Right lung (tissue), 5 donors: ENCODE data around the gene ETS1. TPM values are rescaled to one million over a fixed set of nuclear protein-coding genes. Genes with fewer than 3 reads are reported as not detected.

Experiments used
- DNase-seq, 2 donors: peaks; one replicate each; pipeline ENCODE4 v3.0.0-alpha.2; 2013
- polyA plus RNA-seq, 5 donors: library from polyadenylated mRNA; unstranded; fragments of 120-200 nt; gene quantifications; one replicate each; pipeline versions ENCODE4 v1.2.1 to v1.2.3, GENCODE V29; 2013; ENCODE audit warnings: inconsistent platforms in 1 of 5, low replicate concordance in 1 of 5; ENCODE audit not compliant: insufficient read length in 5 of 5, insufficient read depth in 1 of 5

Gene ETS1
- polyA plus RNA-seq, 5 donors, result 111 to 141 (median 125) TPM

DNA sequence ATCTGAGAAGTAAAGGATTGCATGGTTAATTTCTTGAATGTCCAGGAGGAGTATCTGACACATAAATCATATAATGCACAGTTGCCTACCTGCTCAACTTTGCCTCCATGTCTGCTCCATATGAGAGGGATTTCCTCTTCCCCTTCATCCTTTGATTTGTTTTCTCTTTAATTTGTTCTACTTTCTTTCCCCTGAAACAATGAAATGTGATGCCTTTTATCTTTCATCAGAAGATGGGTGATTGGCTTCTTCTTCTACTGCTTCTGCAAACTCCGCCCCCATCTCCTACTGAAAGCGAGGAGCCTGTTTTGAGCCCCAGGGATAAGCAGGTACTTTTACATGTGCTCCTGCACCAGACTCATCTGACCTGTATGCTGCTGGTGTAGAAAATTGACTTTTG is 9.9 kb upstream of the ETS1 start:
- DNase-seq, result no peak

DNA sequence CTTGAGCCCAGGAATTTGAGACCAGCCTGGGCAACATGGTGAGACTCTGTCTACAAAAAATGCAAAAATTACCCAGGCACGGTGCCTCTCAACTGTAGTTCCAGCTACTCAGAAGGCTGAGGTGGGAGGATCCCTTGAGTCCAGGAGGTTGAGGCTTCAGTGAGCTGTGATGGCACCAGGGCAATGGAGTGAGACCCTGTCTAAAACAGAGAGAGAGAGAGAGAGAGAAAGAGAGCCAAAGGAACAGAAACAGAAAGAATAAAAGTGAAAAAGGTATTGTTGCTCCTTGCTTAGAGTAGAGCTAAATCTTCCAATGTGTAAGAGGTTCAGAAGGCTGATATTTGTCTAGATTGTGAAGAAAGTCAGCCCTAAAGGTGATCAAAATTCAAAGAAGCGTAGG is 8.9 kb upstream of the ETS1 start:
- no peak for DNase-seq

DNA sequence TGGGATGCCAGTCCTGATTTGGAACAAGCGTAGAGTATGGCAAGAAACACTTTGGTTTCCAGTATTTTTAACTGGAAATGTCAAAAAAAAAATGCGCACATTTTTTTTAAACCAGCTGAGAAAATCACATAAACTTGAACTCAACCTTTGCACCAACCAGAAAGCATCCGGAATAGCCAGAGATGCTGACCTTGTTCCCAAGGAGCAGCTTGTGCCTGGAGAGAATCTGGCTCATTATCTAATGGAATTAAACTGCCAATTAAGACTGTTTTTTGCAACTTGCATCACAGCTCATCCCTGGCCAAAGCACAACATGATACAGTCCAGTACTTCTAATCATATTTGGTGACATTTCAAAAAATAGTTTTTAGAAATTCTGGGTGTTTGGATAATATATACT is 8.4 kb upstream of the ETS1 start:
- no peak for DNase-seq

DNA sequence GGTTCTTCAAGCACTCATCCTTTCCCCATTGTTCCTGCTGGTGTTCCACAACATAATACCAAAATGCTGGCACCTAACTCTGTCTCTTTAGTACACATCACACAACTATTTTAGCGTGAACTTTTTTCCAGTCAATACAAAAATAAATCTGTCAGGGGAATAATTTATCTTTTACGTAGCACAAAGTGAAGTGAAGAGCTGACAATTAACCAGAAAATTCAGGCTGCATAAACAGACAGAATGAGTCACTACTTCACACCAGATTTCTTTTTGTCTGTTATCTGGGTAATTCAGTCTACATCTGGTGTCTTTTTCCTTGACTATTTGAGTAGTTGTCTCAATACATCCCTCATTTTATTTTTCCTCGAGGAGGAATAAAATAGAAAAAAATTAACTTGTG is 7.9 kb upstream of the ETS1 start:
- no peak for DNase-seq

DNA sequence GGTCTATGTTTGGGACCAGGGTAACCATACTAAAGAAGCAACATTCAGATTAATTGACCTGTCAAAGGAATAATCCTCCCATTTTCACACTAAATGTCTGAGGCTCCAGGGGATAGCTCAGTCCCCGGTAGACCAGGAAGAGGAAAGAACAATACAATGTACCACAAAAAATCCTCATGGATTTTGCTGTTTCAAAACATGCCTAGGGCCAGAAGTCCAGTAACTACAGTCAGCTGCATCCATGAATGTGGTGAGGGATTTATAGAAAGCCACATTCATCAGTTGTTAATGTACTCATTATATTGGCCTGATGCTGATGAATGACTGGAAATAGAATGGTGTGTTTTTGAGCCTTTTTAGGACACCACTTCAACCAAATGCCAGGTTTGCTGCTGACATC is 6.9 kb upstream of the ETS1 start:
- DNase-seq, result no peak

DNA sequence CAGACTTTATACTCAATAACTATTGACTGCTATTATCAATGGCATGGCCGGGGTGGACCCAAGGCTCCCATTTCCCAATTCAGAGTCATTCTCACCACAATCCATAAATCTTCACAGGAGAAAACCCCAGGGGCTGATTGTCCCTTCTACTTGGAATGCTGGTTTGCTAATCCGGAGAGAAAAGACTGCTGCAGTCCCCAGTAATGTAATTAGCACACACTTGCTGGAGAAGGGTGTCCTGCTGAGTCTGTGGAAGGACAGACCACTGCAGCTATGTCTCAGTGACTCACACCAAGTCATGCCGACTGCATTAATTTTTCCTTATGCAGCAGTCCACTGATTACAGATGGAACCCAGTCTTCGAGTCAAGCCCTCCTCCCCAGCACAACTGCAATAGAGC is 5.9 kb upstream of the ETS1 start:
- no peak for DNase-seq

DNA sequence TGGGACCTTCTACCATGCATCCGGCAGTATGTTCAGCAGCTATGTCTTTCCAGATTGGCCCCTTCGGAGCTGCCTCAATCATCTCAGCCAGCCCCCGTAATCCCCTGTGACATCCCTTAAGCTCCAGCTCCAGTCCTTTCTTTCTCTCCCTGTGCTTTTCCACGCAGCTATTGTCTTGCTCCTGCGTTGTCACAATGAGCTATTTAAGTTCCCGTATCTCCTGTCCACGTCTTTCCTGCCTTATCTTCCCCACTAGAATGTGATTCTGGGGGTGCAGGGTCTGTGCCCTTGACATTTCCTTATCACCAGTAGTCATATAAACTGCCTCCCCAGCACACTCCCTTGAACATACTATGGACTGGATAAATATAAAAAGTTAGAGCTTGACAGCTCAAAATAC is 5.1 kb upstream of the ETS1 start:
- DNase-seq, result no peak

DNA sequence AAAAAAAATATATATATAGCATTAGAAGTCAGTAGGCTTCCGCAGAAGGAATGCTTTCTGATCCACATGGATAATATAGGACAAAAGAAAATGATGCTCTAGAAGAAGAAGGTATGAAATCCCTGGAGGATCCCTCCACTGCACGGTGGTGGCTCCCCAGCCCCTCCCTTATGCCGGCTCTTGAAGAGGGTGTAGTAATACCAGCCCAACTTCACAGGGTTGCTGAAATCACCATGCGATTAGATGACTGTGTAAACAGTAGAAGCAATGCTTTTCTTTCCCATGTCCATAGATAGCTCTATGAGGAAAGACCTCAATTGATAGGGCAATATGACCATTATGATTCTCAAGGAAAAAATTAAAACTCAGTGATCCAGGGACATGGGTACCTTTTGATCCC is 3.2 kb upstream of the ETS1 start:
- DNase-seq, result no peak

DNA sequence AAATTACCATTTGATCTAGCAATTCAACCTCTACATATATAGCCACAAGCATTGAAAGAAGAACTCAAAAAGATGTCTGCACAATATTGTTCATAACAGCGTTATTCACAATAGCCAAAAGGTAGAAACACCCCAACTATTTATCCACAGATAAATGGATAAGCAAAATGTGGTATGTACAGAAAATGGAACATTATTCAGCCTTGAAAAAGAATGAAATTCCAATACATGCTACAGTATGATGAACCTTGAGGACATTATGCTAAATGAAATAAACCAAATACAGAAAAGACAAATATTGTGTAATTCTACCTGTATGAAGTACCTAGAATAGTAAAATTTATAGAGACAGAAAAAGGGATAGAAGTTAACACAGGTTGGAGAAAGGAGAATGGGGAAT is 2.6 kb upstream of the ETS1 start:
- DNase-seq, result no peak

DNA sequence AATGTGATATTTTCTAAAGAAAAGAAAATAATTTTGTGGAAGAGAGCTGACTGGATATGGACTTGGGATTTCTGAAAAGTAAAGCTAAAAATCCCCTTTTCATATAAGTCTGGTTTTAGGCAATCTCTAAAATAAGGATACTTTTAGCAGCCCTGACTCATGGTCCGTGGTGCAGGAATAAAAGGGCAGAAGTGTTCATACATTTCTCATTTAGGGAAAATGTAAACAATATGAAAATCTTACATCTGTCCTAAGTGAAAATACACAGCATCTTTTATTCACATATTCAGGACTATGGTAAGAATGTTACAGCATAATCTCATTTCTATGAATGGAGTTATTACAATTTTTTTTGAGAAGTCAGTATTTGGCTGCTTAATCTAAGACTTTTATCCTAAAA is 735 bp upstream of the ETS1 start:
- DNase-seq, result no peak

DNA sequence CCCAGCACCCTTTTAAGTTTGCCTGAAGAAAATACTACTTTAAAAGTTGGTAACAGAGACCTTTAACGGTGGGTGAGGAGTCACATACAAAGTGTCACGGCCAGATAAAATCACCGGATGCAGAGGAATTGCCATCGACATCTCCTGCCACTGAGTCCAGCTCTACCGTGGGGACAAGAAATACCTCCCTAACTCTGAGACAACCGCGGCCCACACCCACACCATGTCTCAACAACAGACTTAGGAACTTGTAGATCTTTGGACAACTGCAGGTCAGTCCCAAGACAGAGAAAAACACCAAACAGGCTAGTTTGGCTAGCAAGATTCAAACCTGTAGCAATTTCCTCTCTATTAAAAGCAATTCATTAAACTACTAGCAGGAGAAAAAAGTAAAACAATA is 669 bp downstream of the ETS1 start:
- no peak for DNase-seq

DNA sequence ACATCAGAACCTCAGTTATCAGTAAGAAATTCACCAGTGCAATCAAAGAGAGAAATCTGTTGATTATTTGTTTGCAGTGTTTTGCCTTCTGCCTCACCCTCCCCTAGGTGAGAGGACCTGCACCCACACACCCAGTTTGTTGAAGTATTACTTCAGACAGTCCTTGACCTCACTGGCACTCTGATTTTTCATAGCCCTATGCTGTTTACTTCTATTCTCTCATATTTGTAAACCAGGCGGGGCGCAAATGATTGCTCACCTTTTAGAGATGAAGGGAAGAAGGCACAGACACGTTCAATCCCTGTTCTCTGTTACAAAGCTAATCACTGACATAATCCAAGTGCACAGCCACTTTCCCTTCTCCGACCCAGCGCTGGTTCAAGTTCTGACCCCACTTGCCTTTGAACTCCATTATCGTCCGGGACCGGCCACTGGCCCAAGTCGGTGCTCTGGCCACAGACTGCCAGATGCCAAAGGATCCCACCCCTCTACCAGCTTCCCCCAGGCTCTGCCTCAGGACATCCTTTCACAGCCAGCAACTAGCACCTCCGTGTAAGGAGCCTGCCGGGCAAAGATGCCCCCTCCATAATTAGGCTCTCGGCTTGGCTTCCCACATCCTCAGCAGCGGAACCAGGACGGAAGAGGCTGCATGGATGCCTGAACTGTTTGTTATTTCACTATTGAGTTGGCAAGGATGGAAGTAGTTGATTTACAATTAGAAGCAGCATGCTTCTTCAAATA is 1.7 kb downstream of the ETS1 start:
- DNase-seq, result no peak

DNA sequence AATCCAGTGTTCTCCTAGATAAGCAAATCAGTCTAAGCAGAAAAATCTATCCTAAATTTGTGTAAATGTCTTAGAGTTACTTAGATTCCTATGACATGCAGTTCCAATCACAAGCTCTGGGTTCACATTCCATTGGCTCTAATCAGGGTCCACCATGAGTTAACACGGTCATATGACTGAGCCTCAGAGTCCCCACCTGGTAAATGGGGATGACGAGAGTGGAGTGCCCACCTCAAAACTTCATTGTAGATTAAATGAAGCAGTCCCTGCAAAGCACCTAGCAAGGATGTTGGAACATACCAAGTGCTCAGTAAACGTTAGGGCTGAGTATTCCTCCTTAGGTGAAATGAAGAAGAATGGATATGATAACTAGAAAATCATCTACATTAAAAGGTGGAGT is 3.1 kb downstream of the ETS1 start:
- DNase-seq, result no peak

DNA sequence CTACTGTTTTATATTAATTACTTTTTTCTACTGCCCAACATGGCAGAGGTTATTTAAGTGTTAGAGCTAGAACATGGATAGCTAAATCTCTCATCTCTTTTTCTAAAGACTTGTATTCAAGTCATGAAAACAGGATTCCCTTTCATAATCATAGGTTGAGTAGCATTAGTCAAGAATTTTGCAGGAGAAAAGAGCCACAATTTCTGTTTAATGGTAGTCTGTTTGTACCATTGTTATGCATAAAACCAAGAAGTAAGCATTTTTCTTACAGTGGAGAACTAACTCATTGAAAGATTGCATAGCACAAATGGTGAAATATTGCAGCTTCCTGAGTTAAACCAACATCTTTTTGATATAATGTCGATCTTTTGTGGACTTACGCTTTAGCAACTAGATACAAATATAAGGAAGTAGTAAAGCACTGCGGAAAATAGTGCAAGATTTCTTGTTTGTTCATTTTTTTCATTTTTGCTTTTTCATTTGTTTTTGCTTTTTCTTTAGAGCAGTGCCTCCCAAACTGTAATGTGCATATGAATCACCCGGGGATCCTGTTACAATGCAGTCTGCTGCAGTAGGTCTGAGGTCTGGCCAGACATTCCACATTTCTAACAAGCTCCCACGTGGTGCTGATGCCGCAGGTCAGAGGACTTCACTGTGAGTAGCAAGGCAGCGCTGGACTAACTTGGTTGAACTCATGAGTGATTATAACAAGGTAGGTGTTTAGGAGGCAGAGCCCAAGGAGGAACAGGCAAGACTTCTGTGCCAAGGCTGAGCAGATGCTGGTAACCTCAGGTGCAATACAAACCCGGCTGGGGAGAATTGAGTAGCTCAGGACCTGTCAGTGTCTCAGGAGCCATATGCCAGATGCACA is 4.6 kb downstream of the ETS1 start:
- no peak for DNase-seq

DNA sequence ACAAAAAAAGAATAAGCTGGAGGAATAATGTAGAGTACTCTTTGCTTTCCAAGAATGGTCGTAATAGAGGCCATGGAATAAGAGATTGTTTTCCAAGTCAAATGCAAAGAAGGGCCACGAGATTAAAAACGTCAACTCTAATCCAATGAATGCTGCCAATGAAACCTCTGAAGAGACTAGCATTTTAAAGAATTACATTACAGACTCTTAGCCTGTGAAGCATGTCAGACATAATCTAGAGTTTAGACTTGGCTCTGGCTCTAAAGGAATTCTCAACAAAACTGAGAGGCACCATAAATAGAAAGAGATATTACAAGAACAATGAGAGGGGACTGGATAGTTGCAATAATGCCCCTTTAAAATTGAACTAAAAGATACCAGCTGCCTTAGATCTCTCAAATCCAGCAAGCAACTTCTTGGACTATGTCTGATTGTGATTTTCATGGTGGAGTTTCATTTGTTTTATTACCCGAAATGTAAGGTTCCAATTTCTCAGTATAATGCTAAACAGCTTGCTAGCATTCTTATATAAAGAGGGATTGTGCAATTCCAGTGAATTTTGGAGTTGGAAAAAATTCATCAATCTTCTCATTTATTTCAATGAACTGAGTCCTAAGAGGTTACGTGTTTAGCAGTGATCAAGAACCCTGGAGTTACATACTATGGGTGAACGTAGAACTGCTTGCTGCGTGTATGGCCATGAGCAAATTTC is 5.6 kb downstream of the ETS1 start:
- no peak for DNase-seq

DNA sequence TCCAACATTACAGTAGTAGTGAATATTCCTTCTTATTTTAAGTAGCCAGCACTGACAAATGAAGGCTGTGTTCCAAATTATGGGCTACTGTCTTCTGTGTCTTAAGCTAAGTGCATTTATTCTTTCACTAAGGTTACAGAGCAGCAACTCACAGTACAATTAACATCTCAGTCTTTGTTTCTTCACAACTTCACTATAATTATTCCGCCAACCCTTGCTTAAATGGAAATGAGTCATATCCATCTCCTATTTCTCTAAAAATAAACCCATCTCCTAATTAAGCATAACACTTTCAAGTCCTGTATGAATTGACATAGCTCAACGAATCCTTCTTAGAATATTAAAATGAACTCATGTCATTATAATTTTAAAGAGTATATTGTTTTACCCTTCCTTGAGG is 6.7 kb downstream of the ETS1 start:
- no peak for DNase-seq

DNA sequence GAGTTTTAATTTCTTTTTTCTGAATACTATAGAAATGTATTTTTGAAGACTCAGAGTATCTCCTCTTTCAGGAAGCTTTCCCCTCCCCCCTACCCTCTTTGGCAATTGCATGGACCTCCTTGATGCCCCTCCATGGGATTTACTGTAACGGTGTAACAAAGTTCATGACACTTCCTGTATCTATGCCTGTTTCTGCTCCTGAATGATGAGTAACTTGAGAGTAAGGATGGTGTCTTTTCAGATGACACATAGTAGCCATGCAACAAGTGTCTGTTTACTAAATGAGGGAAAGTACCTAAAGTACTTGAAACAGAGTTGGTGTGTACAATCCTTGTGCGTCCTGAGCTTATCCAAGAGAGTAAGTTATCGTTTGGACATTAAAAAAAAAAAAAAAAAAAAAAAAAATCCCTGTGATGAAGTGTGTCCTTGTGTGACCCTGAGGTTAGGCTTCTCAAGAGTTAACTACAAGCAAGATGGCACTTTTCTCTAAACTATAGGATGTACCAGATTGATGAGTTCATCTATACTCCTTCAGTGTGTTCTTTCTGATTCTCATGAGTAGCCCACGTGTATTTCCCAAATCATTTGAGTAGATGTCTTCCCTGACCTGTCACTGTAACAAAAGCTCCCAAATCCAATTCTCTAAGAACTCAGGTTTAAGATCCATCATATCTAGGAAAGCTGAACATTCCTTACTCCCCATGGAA is 7.4 kb downstream of the ETS1 start:
- no peak for DNase-seq

DNA sequence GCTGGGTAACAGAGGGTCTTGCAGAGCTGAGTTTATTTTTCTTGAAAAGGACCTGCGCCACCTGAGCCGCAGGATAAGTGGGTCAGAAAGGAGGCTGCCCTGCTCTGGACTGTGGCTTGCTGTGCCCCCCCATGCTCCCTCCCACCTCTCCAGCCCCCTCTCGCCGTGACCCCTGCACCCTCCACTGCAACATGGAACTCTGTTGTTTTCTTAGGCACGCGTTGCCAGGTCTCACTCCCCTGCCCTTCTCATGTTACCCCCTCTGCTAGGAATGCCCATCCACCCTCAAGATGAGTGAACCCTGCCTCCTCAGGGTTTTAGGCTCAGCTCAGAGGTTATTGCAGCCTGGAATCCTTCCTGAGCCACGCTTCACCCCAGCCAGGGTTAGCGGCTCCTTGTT is 10.8 kb downstream of the ETS1 start:
- no peak for DNase-seq

DNA sequence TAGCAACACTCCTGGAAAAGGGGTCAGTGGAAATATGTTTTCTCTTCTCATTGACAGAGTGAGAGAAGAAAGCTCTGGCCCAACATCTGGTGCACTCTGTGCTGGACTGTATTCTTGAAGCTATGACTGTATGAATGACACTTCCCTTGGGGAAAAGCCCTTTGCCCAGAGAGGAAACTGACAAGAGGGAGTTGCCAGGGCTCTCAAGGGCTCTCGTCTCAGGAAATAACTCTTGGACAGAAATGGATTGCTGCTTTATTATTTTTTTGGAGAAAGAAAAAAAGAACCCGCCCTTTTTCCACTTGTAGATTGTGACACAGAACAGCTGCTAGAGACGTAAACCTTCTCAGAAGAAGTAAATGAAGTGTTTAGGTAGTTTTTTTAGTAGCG is 11.4 kb downstream of the ETS1 start:
- DNase-seq, result peak; percentile 69 to 72

DNA sequence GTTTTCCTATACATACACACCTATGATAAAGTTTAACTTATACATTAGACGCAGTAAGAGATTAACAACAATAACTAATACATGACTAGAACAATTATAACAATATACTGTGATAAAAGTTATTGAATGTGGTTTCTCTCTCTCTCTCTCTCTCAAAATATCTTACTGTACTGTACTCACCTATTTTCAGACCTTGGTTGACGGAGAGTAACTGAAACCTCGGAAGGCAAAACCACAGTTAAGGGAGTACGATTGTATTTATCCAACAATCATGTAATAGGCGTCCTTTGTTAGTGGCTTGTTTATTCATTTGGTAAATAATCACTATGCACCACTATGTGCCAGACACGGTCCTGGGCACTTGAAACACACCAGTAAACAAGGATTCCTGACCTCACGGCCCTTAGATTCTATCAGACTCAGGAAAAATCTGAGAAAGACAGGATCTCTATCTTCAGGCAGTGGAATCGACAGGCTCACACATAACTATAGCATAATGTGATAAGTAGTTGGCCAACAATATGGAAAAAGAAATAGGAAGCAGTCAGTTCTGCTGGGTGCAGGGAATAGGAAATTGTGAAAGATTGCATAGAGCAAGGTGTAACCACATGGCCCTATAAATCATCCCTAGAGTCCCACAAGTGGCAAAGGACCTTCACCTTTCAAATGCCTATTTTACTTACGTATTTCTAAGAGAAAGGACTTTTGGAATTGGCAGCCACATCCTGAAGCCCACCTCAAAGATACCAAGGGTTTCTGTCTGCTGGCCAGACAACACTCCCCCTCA is 12.0 kb downstream of the ETS1 start:
- no peak for DNase-seq

DNA sequence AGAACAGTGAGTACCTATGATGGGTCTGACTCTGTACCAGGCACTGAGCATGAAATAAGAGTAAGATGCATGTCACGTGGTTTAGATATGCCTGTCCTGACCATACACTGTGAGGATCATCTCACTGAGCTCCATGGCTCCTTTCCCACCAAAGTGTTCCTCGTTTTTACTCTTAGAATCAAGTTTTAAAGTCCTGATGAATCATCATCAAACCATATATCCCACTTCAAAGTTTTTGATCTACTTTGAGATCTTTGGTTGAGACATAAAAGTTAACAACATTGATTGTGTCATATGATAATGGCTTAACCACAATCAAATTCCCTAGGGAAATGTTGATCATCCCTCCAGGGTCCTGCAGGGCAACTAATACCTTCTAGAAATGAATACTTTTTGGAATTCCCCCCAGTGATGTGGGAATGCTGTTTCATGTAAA is 12.8 kb downstream of the ETS1 start:
- DNase-seq, result no peak
